ENCODE results near the gene SOX18. TPM values are rescaled to one million over a fixed set of nuclear protein-coding genes. Genes with fewer than 3 reads are reported as not detected.

The SOX18 gene
- total and polyA plus RNA-seq, 2 of the 8 experiments (the other 6 are each of a cell fraction or from before 2014, with no cell fraction given) = 0.09 TPM; not detected in 1

- no peak for TF ChIP-seq CHD7 (IDR thresholded peaks at IDR 0.05; ENCODE audit: insufficient replicate concordance, low read length)
- no peak for TF ChIP-seq MAFK (IDR thresholded peaks at IDR 0.05; ENCODE audit: low read depth, low read length)
- no peak for TF ChIP-seq NANOG (IDR thresholded peaks at IDR 0.05; ENCODE audit: insufficient read depth, low read depth, low read length, poor library complexity, severe bottlenecking)
- TF ChIP-seq MAX (IDR thresholded peaks at IDR 0.05) = no peak
- no peak for TF ChIP-seq RNF2 (IDR thresholded peaks at IDR 0.05; ENCODE audit: borderline replicate concordance, low read depth, low read length, missing control alignments, poor library complexity, severe bottlenecking)
- no peak for TF ChIP-seq CHD2 (IDR thresholded peaks at IDR 0.05; ENCODE audit: low read length)
- TF ChIP-seq YY1 (IDR thresholded peaks at IDR 0.05; ENCODE audit: low read depth, low read length) = no peak
- TF ChIP-seq GABPA (IDR thresholded peaks at IDR 0.05; ENCODE audit: borderline replicate concordance, insufficient read depth, low read length) = no peak
- TF ChIP-seq NRF1 (IDR thresholded peaks at IDR 0.05; ENCODE audit: low read depth, low read length) = no peak
Observed at GRCh38 chr20:64086801-64087200, 37.4 kb upstream of the SOX18 start (continued).

Data from H1 (cell line).